Measurements from ENCODE around the gene CFAP20.
"Not testable (repeated sequence)": the region's sequence is repeated elsewhere in the genome, so short reads cannot be mapped to it uniquely, and the experiment has no call there.

Gene CFAP20

GRCh38 chr16:58095575-58095960 is 33.6 kb downstream of the CFAP20 start:
- DNase-seq = not testable (repeated sequence)

- DNase-seq = no peak
Measured at GRCh38 chr16:58094791-58095574, 34.2 kb downstream of the CFAP20 start.

- no peak for DNase-seq
Measured at GRCh38 chr16:58094026-58094425, 35.2 kb downstream of the CFAP20 start.

- not testable (repeated sequence) for DNase-seq
Measured at GRCh38 chr16:58090396-58090795, 38.8 kb downstream of the CFAP20 start.

GRCh38 chr16:58088091-58088490 is 41.1 kb downstream of the CFAP20 start:
- no peak for DNase-seq

- no peak for DNase-seq
Measured at GRCh38 chr16:58087209-58087913, 41.8 kb downstream of the CFAP20 start.

GRCh38 chr16:58086381-58087208 is 42.6 kb downstream of the CFAP20 start:
- DNase-seq = no peak

GRCh38 chr16:58085584-58086251 is 43.5 kb downstream of the CFAP20 start:
- no peak for DNase-seq

GRCh38 chr16:58085171-58085570 is 44.0 kb downstream of the CFAP20 start:
- DNase-seq = no peak

- no peak for DNase-seq
Measured at GRCh38 chr16:58084635-58085034, 44.5 kb downstream of the CFAP20 start.

GRCh38 chr16:58082381-58082780 is 46.8 kb downstream of the CFAP20 start:
- DNase-seq = no peak

- not testable (repeated sequence) for DNase-seq
Measured at GRCh38 chr16:58080657-58081056, 48.5 kb downstream of the CFAP20 start.

GRCh38 chr16:58077796-58078195 is 51.4 kb downstream of the CFAP20 start:
- DNase-seq = no peak

- no peak for DNase-seq
Measured at GRCh38 chr16:58076514-58076913, 52.7 kb downstream of the CFAP20 start.

- DNase-seq = no peak
Measured at GRCh38 chr16:58074657-58075056, 54.5 kb downstream of the CFAP20 start.

GRCh38 chr16:58073086-58073485 is 56.1 kb downstream of the CFAP20 start:
- DNase-seq = not testable (repeated sequence)

- DNase-seq = not testable (repeated sequence)
Measured at GRCh38 chr16:58072134-58072533, 57.0 kb downstream of the CFAP20 start.

- no peak for DNase-seq
Measured at GRCh38 chr16:58070585-58070984, 58.6 kb downstream of the CFAP20 start.
